Measurements from ENCODE around the gene RAMAC. TPM values are rescaled to one million over a fixed set of nuclear protein-coding genes. Genes with fewer than 3 reads are reported as not detected.

RAMAC gene
- total and polyA plus RNA-seq, 2 of the 8 experiments (the other 6 are each of a cell fraction or from before 2014, with no cell fraction given), result 20.7 to 32.9 TPM

DNA sequence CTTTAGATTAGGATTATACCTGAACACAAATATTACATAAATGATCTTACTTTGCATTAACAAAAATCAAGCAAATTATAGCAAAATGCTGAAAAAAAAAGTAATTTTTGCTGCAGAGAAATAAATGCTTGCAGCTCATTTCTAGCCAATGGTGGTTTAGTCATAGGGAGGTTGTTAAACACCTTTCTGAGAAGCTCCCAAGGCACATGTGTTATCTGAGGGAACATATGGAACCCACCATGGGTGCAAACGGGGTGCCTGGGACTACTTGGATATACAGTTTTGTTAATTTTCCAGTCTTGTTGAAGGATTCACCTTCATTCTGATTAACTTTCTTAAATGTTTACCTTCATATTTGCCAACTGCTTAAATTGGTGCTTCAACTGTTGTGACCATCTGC is 8.9 kb upstream of the RAMAC start (continued):
- TF ChIP-seq, protein P1, sequence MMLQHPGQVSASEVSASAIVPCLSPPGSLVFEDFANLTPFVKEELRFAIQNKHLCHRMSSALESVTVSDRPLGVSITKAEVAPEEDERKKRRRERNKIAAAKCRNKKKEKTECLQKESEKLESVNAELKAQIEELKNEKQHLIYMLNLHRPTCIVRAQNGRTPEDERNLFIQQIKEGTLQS (IDR thresholded peaks at IDR 0.05; ENCODE audit: insufficient read depth, low read depth, low read length), result no peak
- TF ChIP-seq CEBPB (IDR thresholded peaks at IDR 0.05; ENCODE audit: low read depth, low read length), result no peak
- TF ChIP-seq RFX5 (IDR thresholded peaks at IDR 0.05; ENCODE audit: borderline replicate concordance, low read depth, low read length), result no peak
